C4-2B (cell line): ENCODE measurements around the gene SLC25A34.

Source experiments
- H3K27ac ChIP-seq: fragments of 450-650 bp; 2 replicates; pipeline ENCODE4 v1.5.1; 2017
- CTCF ChIP-seq: fragments of 450-650 bp; conservative IDR thresholded peaks from 2 replicates; pipeline ENCODE4 v1.5.1; 2017; ENCODE audit warnings: mild to moderate bottlenecking
- ZFX ChIP-seq: fragments of 450-650 bp; IDR thresholded peaks from 2 replicates; pipeline ENCODE4 v1.6.1; 2017

The SLC25A34 gene

GRCh38 chr1:15770313-15770962 lies 34.4 kb downstream of the SLC25A34 start:
- H3K27ac ChIP-seq, result no peak overlapping the region
- TF ChIP-seq CTCF (no peak), ZFX (no peak)

DNA sequence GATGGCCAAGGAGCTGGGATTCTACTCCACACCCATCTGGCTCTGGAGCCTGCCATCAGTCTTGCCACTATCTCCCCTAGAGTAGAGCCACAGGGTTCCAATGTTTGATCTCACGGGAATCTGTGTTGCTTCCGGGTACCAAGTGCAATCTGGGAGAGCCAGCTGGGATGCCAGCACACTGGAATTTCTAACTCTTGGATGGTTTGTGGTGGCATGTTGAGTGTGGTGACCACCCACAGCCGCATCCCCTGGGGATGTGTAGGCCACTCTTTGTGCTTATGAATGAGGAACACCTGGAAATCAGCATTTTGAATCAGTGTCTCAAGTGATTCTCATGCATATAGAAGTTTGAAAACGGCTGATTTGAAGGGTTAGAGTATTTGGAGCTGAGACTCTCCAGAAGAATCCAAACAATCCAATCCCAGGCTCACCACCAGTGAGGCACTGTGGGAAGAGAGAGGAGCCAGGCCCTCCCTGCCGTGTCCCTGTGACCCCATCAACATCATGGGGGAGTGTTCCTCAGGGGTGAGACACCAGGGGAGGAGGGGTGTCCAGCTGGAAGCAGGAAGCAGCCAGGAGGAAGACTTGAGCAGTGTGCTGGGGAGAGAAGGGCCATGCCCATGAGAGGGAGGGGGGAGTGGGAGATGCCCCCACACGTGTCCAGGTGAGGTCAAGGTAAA lies 35.9 kb downstream of the SLC25A34 start:
- no peak overlapping the region for H3K27ac ChIP-seq
- TF ChIP-seq CTCF (no peak), ZFX (no peak)

- H3K27ac ChIP-seq, result no peak overlapping the region
- TF ChIP-seq ZFX, result no peak
- TF ChIP-seq CTCF, result no peak
These were observed 39.6 kb downstream of the SLC25A34 start for GRCh38 chr1:15775706-15776105.

DNA sequence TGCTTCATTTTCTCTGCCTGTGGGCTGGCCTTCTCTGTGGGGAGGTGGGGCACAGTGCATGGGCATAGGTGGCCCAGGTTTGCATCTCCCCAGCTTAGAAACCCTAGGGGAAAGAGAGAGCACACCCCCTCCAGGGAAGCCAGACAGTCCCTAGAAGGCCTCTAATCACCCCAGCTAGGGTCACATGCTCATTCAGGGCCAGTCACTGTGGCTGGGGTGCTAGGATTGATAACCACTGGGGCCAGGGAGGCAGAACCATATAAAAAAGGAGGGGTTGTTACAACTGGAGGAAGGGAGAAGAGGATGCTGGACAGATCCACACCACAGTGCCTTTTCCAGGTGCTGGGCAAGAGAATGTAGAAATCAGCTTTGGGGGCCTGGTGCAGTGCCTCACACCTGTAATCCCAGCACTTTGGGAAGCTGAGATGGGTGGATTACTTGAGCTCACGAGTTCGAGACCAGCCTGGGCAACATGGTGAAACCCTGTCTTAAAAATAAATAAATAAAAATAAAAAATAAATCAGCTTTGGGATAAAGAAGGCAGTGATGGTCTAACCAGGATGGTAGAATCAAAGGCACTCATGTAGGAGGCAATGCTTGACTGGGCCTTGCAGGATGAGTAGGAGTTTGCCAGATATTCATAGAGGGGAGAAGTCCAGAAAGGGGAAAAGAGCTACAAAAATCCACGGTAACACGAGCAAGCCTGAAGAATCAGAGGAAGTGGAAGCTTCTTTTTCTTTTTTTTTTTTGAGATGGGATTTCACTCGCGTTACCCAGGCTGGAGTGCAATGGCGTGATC lies 42.0 kb downstream of the SLC25A34 start:
- H3K27ac ChIP-seq, result no peak overlapping the region
- TF ChIP-seq ZFX, result no peak

- TF ChIP-seq CTCF, result no peak
- no peak for TF ChIP-seq ZFX
- H3K27ac ChIP-seq, result no peak overlapping the region
These were observed 49.6 kb downstream of the SLC25A34 start for GRCh38 chr1:15785683-15786082.

GRCh38 chr1:15786581-15786980 lies 50.5 kb downstream of the SLC25A34 start:
- no peak overlapping the region for H3K27ac ChIP-seq
- TF ChIP-seq CTCF, result no peak
- TF ChIP-seq ZFX, result no peak

DNA sequence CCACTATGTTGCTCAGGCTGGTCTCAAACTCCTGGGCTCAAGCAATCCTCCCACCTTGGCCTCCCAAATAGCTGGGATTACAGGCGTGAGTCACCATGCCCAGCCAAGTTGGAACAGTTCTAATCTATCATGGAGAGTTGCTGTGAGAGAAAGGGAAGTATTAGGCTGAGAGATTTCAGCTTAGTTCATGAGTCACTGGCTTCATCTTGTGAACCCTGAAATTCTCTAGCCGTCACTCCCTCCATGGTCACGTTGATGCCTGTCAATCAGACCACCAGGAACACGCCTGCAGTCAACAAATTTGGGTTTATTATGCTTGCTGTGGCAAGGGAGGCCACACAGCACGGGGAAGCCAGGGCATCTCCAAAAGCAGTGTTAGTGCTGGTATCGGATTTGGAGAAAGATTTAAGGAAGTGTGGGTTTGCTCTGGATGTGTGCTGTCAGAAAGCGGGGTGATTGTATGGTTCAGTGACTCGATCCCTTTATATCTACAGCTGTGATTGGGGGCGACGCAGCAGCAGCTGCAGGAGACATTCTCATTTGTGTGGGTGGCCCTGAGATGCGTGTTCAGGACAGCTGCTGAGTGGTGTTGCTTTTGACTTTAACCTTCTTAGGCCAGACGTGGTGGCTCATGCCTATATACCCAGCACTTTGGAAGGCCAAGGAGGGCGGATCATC lies 52.7 kb downstream of the SLC25A34 start:
- TF ChIP-seq CTCF (no peak), ZFX (no peak)
- H3K27ac ChIP-seq, result no peak overlapping the region
